Activated CD4-positive, alpha-beta T cell treated with anti-CD3 and anti-CD28 coated beads, Interleukin-2, amount 50 U/mL, for 1 hour (primary cell): Measurements from ENCODE around the gene SOWAHB.
"Not testable (repeated sequence)": the region's sequence is repeated elsewhere in the genome, so short reads cannot be mapped to it uniquely, and the experiment has no call there.

Experiments
- DNase-seq: peaks from one replicate; pipeline ENCODE4 v3.0.0-alpha.2; 2020

Gene SOWAHB

GRCh38 chr4:76894537-76895255 lies 3.2 kb downstream of the SOWAHB start:
- DNase-seq: no peak

- DNase-seq: no peak
These were observed 5.3 kb downstream of the SOWAHB start for GRCh38 chr4:76892601-76893000.

GRCh38 chr4:76892001-76892400 lies 5.9 kb downstream of the SOWAHB start:
- no peak for DNase-seq

DNA sequence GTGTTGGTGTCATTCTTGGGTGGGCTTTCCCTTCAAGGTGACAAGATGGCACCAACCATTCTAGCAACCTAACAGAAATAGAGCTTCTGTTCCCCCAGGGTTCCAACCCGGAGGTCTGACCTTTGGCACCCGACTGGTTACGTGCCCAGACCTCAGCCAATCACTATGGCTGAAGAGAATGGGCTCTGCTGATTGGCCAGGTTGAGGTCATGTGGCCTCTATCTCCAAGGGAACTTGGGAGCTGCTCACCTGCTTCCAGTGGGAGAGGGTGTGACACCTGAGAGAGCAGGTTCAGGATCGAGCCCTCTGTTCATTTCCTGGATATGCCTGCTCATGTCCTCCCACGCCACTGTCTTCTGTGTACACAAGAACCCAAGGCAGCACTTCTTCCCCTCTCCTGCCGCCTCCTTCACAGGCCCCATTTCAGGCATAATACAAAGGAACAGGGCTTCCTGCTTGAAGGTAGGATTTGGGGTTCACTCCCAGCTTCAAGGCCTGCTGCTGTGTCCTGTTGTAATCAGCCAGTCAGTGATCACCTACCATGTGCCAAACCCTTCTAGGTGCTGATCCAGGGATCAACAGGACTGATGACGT lies 11.0 kb downstream of the SOWAHB start:
- no peak for DNase-seq

DNA sequence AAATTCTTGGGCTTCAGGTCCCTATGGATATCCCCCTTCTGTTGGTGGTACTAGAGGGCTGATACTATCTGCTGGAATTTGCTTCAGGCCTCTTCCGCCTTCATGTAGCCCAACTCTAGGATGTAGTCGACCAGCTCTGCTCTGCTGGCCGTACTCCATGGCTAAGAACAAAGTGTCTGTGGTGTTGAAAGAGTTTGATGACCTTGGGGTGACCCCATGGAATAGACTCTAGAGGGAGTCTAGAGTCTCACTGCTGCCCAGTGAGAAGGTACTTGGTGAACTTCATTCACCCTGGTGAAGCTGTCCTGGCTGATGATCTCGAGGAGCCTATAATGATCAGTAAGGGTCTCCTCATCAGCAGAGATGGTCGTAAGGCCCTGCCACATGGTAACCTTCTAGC lies 11.7 kb downstream of the SOWAHB start:
- DNase-seq: no peak

GRCh38 chr4:76883147-76883546 lies 14.8 kb downstream of the SOWAHB start:
- DNase-seq: no peak

- DNase-seq: no peak
These were observed 15.3 kb downstream of the SOWAHB start for GRCh38 chr4:76882630-76883029.

DNA sequence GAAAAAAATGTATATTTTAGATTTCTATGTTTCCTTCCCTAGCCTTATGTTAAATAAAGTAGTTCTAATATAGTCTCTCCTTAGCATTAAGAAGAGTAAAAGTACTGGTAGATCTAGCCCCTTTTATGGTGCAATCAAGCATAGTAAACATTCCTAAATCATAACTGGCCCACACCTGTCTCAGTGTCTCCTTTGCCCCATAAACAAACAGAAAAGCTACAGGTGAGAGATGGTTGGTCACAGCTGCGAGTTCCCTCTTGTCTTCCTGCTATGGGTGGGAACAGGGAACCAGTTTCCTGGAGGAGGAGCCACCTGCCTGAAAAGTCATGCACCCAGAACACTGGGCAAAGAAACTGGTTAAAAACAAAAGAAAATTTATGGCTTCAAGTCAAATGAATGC lies 16.6 kb downstream of the SOWAHB start:
- no peak for DNase-seq

GRCh38 chr4:76879731-76880364 lies 18.1 kb downstream of the SOWAHB start:
- DNase-seq: no peak

DNA sequence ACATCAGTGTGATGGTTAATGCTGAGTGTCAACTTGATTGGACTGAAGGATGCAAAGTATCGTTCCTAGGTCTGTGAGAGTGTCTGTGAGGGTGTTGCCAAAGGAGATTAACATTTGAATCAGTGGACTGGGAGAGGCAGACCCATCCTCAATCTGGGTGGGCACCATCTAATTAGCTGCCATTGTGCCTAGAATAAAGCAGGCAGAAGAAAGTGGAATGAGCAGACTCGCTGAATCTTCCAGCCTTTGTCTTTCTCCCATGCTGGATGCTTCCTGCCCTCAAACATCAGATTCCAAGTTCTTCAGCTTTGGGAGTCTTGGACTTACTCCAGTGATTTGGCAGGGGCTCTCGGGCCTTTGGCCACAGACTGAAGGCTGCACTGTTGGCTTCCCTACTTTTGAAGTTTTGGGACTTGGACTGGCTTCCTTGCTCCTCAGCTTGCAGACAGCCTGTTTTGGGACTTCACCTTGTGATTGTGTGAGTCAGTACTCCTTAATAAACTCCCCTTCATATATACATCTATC lies 19.2 kb downstream of the SOWAHB start:
- DNase-seq: not testable (repeated sequence)

- DNase-seq: no peak
These were observed 23.8 kb downstream of the SOWAHB start for GRCh38 chr4:76874176-76874575.

DNA sequence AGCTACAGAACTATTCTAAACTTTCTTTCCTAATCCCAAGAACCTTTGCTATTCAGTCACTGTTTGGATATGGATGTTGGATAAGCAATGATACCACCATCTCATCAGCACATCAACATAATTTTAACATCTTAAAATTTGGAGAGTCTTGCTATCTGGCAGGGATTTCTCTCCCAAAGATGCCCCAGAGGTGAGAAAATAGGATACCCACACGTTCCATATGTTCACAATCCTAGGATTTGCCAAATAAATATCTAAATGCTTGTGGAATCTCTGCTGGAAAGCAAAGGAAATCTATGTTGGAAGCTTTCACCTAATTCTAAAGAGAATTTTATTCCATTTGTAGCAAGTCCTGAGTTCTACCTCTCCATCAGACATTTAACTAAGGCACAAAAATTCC lies 24.4 kb downstream of the SOWAHB start:
- no peak for DNase-seq

GRCh38 chr4:76872556-76872955 lies 25.4 kb downstream of the SOWAHB start:
- no peak for DNase-seq

- not testable (repeated sequence) for DNase-seq
These were observed 29.2 kb downstream of the SOWAHB start for GRCh38 chr4:76868780-76869179.

DNA sequence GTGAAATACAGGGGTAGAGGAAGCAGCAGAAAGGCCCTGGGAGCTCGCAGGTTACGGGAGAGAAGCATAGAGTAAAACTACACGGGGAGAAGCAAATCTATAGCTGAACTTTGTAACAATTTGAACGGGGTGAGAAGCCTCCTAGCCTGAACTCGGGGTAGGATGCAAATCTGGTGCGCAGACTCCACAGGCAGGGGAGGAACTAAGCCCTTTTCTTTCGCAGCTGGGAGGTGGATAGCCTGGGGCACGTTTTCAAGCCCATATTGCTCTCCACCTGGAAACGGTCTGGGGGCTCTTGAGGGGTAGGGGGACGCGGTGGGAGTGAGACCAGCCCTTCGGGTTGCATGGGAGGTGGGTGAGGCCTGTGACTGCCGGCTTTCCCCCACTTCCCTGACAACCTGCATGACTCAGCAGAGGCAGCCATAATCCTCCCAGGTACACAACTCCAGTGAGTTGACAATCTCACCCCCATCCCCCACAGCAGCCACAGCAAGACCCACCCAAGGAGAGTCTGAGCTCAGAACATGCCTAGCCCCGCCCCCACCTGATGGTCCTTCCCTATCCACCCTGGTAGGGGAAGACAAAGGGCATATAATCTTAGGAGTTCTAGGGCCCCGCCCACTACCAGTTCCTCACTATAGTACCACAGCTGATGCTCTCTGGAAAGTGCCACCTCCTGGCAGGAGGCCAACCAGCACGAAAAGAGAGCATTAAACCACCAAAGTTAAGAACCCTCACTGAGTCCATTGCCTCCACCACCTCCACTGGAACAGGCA lies 29.9 kb downstream of the SOWAHB start:
- no peak for DNase-seq

DNA sequence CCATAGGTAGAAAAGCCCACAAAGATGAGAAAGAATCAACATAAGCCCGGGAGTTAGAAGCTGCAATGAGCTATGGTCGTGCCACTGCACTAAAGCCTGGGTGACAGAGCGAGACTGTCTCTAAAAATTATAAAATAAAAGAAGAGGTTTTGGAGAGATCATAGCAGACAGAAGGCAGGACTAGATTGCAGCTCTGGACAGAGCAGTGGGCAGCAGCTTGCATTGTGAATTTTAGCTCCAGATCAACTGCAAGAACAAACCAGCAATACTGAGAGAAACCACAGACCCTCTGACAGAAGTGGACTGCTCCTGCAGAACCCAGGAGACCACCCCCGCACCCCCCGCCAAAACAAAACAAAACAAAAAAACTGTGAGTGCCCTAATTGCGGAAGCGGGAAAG lies 30.6 kb downstream of the SOWAHB start:
- no peak for DNase-seq

GRCh38 chr4:76866641-76867040 lies 31.3 kb downstream of the SOWAHB start:
- DNase-seq: no peak

- no peak for DNase-seq
These were observed 39.6 kb downstream of the SOWAHB start for GRCh38 chr4:76858319-76858718.

DNA sequence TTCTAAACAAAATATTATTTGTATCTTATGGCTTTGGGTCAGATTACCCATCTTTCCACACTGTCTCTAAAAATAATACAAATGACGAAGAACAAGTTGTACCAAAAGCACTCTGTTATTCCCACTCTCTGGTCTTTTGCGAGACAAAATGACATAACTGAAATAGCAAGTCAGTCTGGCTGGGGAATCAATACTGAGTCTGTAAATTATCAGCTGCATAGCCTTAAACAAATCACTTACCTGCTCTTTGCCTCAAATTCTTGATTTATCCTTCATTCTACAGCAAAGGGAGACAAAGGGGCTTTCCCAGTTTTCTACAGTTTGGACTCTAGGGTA lies 40.9 kb downstream of the SOWAHB start:
- no peak for DNase-seq

DNA sequence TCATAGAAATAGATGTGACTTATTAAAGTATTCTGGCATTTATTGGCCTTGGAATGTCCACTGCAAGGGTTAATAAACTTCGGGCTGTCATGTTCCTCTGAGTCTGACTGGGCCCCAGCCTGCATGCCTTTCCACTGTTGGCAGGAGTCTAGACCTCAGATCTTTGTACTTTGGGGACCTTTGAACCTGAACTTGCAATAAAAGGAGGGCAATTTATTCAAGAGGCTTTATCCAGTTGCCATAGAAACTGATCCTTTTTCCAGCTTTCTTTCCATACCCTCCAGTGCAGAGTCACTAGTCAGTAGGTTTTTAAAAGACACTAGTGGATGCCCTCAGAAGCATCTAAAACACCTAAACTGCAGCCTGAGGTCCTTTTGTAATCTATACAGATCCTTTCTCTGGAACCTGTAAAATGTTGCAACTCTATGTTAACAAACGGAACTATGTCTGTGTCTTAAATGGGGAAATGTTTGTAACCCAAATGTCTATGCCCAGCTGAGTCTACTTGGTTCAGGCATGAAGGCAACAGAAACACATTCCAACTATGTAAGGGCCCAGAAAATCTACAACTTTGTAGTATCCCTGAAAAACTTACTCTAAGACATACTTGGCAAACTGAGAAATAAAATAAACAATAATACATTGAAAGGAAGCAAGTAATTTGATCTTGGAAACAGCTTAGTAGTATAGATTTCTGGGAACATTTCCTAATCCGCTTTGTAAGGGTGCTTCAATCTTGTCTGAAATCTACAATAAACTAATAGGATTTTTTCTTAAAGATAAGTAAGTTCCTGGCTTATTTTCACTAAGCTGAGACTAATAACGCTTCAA lies 41.5 kb downstream of the SOWAHB start:
- no peak for DNase-seq

DNA sequence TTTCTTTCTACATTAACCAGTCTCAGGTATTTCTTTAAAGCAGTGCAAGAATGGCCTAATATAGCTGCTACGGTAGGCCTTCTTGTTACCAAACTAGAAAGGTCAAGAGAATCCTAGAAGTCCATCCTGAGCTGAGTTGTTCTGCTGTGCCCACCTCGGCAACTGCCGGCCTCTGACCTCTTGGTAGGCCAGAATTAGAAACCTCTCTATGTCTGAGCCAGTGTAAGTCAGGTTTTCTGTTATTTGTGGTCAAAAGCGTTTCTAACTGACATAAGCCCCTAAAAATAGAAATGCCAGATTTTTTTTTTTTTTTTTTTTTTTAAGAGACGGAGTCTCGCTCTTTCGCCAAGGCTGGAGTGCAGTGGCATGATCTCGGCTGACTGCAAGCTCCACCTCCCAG lies 43.1 kb downstream of the SOWAHB start:
- DNase-seq: no peak

DNA sequence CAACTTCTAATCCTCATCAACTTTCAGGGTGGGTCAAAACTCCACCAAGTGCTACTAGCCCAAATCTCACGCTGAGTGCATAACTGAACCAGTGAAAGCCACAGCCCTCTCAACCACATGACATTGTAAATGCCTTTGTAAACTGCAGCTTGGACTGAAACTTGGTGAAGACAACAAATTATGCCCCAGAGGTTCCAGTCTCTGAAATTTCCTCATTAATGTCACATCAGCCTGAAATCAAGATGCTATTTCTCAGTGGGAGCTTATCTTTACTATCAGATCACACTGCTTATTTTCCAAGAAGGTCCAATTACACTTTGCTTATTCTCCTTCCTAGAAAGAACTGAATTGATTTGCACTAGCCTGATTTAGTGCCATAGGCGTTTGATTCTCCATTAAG lies 46.6 kb downstream of the SOWAHB start:
- no peak for DNase-seq

DNA sequence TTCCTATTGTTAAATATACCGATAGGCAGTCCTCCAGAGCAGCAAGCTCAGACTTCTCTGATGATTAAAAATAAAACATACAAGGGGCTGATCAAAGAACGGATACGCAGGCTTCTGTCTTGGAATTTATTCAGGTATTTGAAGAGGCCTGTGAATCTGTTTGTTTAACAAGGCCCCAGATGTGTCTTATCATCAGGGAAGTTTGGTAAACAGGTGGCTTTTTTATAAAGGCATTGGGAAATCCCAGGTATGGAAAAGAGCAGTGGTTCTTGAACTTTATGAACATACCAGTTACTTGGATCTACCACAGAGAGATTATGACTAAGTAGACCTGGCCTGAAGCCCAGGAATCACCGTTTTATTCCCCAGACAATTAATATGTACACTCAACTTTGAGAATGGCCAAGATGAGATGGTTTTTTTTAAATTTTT lies 47.9 kb downstream of the SOWAHB start:
- DNase-seq: no peak
